MM.1S (cell line): ENCODE results near the gene PYGM.

Experiments
- DNase-seq: peaks from one replicate; pipeline ENCODE4 v3.0.0-alpha.2; 2015
- H2AFZ ChIP-seq: fragments of 300-600 bp; sonication (generic); 2 replicates; pipeline ENCODE4 v1.6.0; 2016; ENCODE audit warnings: antibody characterized with exemption, low read length
- H3F3A ChIP-seq: fragments of 300-600 bp; sonication (generic); 2 replicates; pipeline ENCODE4 v1.6.1; 2016; ENCODE audit warnings: mild to moderate bottlenecking, antibody characterized with exemption, low read length, moderate library complexity, mixed read lengths; ENCODE audit not compliant: insufficient read depth
- H3K27ac ChIP-seq: fragments of 300-600 bp; sonication (generic); 2 replicates; pipeline ENCODE4 v1.5.1; 2016; ENCODE audit warnings: mild to moderate bottlenecking, low read length
- H3K27me3 ChIP-seq: fragments of 300-600 bp; sonication (generic); replicated peaks from 2 replicates; pipeline ENCODE4 v1.6.0; 2016; ENCODE audit warnings: low read length; ENCODE audit not compliant: insufficient read depth
- H3K36me3 ChIP-seq: fragments of 300-600 bp; sonication (generic); replicated peaks from 2 replicates; pipeline ENCODE4 v1.6.1; 2016; ENCODE audit warnings: mild to moderate bottlenecking, low read length, mixed read lengths; ENCODE audit not compliant: insufficient read depth
- H3K4me1 ChIP-seq: fragments of 300-600 bp; sonication (generic); 2 replicates; pipeline ENCODE4 v1.6.1; 2016; ENCODE audit warnings: low read length, mixed read lengths
- H3K4me2 ChIP-seq: fragments of 300-600 bp; sonication (generic); 2 replicates; pipeline ENCODE4 v1.6.0; 2016; ENCODE audit warnings: low read depth, low read length
- H3K4me3 ChIP-seq: fragments of 300-600 bp; sonication (generic); 2 replicates; pipeline ENCODE4 v1.5.1; 2016; ENCODE audit warnings: low read length, mixed read lengths
- H3K79me2 ChIP-seq: fragments of 300-600 bp; sonication (generic); 2 replicates; pipeline ENCODE4 v1.6.1; 2016; ENCODE audit warnings: mixed run types, low read length, mixed read lengths
- H3K9ac ChIP-seq: fragments of 300-600 bp; sonication (generic); 2 replicates; pipeline ENCODE4 v1.6.1; 2016; ENCODE audit warnings: low read length, mixed read lengths
- H3K9me2 ChIP-seq: fragments of 300-600 bp; sonication (generic); replicated peaks from 2 replicates; pipeline ENCODE4 v1.6.1; 2016; ENCODE audit warnings: mild to moderate bottlenecking, low read length, mixed read lengths; ENCODE audit not compliant: insufficient read depth
- H3K9me3 ChIP-seq: fragments of 300-600 bp; sonication (generic); replicated peaks from 2 replicates; pipeline ENCODE4 v1.6.1; 2016; ENCODE audit warnings: mild to moderate bottlenecking, low read length, mixed read lengths; ENCODE audit not compliant: insufficient read depth
- H4K20me1 ChIP-seq: fragments of 300-600 bp; sonication (generic); 2 replicates; pipeline ENCODE4 v1.6.1; 2016; ENCODE audit warnings: mild to moderate bottlenecking, low read length, moderate library complexity, mixed read lengths; ENCODE audit not compliant: insufficient read depth
- CTCF ChIP-seq: fragments of 300-600 bp; sonication (generic); IDR thresholded peaks from 2 replicates; pipeline ENCODE4 v1.5.1; 2016; ENCODE audit warnings: antibody characterized with exemption, low read length, mixed read lengths
- EZH2 ChIP-seq: fragments of 300-600 bp; sonication (generic); optimal IDR thresholded peaks from 2 replicates; pipeline ENCODE3; 2017; ENCODE audit warnings: low read depth, mild to moderate bottlenecking, antibody characterized with exemption, low read length, mixed read lengths
- EZH2phosphoT487 ChIP-seq: fragments of 300-600 bp; sonication (generic); IDR thresholded peaks from 2 replicates; pipeline ENCODE4 v1.6.1; 2018; ENCODE audit warnings: antibody characterized with exemption, low read length

Gene PYGM

DNA sequence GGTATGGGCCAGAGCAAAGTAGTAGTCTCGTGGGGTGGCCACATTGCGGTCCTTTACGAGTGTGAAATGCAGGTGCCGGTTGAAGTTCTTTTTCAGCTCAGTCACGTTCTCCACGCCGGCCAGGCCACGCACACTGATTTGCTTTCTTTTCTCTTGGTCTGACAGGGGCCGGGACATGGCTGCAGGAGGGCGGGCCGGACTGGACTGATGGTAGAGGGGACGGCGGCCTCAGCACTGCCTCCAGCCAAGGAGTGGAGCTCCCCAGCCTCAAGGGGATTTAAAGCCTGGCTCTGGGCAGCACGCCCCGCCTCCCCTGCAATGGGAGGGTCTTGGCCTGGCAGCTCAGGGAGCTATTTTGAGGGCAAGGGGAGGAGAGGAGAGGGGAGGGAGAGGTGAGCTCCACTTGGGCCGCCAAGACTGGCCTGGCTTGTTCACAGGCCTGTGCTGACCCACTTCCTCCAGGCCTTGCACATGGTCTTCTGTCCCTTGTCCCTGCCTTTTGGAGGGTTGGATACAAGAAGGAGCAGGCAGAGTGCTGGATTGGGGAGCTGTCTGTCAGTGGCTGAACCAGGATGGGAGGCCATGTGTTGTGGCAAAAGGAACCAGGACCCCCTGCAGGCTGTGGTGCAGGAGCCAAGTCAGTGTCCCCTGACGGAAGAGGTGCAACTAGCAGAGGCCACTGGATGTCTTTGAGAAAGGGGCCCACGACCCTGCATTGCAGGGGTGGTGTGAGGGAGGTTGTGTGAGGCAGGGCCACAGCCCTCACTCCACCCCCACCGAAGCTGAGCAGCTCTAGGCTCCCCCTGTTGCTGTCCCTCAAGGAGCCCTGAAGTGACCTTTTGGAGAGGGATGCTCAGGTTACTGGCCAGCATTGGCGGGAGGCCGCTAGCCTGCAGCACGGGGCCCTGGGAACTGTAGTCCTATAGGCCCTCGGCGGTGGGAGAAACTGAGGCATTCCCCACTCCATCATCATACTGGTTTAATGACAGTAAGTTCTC is at the start of gene PYGM:
PYGM (minus strand) TSS at position 253 of the 998 bp plus-strand sequence; CDS start at position 177, 76 bp downstream.
- H3K4me1 ChIP-seq = no peaks in the 10 kb centered on the region
- DNase-seq = no peak
- H3K27me3 ChIP-seq = no peaks in the 10 kb centered on the region
- H2AFZ ChIP-seq = no peak within 1 kb of the TSS
- peaks cover 3% of the 10 kb centered on the region; the same call in 1 of the 2 replicates for H3K36me3 ChIP-seq
- H3F3A ChIP-seq = peaks cover 35% of the 10 kb centered on the region
- no peak within 1 kb of the TSS for H3K27ac ChIP-seq
- H3K79me2 ChIP-seq = no peaks in the 10 kb centered on the region
- H3K9me3 ChIP-seq = no peaks in the 10 kb centered on the region
- no peak within 1 kb of the TSS for H3K4me2 ChIP-seq
- no peak for TF ChIP-seq EZH2
- TF ChIP-seq EZH2phosphoT487 = no peak
- no peak for TF ChIP-seq CTCF
- no peak within 1 kb of the TSS for H3K4me3 ChIP-seq
- no peak within 1 kb of the TSS for H3K9ac ChIP-seq
- no peaks in the 10 kb centered on the region for H3K9me2 ChIP-seq
- peaks cover 8% of the 10 kb centered on the region for H4K20me1 ChIP-seq

DNA sequence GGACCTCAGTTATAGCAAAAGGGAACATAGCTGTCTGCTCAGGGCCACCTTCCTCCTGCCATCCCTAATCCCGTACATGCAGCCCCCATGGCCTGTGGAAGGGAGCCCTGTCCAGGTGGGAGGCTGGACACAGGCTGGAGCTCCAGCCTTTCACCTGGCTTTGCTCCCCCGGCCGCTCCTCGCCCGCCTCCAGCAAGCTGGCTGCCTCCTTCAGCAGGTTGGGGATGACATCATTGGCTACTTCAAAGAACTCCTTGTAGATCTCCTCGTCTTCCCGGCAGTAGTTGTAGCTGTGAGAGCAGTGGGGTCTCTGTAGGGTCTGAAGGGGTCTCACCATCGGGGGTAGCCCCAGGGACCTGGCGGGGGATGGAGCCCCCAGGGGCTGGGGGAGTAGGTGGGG is 45.7 kb upstream of the PYGM start:
- Histone ChIP-seq H3K9me3 (no peaks in the 10 kb centered on the region), H3F3A (peaks cover 6% of the 10 kb centered on the region; the same call in 1 of the 2 replicates), H3K4me2 (no peak overlapping the region), H3K9ac (no peak overlapping the region), H4K20me1 (no peaks in the 10 kb centered on the region), H3K4me3 (no peak overlapping the region), H3K27ac (no peak overlapping the region), H3K27me3 (no peaks in the 10 kb centered on the region), H3K36me3 (no peaks in the 10 kb centered on the region), H3K79me2 (peaks cover 5% of the 10 kb centered on the region), H3K9me2 (no peaks in the 10 kb centered on the region), H3K4me1 (peaks cover 12% of the 10 kb centered on the region), H2AFZ (no peak overlapping the region)
- TF ChIP-seq EZH2 (no peak), CTCF (no peak), EZH2phosphoT487 (no peak)
- no peak for DNase-seq

DNA sequence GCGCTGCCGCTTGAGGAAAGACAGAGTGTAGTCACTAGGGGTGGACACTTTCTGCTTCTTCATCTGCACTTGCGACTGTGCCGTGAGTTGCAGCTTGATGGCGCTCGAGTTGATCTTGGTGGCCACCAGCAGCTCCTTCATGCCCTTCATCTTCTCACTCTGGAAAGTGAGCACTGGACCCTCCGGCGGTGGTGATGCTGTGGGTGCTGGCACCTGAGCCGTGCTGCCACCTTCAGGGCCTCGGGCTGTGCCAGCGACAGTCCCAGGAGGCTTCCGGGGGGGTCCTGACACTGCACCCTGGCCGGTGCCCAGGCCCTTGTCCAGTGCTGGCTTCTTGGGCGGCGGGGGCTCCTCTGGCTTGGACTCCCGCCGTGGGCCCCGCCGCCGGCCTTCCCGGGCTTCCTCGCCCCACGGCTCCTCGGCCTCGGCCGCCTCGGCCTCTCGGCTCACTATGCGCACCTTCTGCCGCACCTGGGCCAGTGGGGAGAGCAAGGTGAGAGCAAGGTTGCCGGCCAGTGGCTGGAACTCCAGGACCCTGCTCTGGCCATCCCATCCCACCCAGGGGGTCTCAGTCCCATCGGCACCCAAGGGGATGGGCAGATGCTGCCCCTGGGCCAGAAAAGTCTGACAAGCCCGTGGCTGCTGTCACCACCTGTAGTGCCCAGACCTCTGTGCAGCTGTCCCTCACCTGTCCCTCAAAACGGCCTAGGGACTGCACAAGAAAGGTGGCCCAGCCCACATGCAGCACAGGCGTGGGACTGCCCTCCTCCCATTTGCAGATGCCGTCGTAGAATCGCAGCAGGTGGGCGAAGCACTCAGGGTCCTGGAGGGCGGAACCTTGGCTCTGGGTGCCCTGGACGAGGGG is 44.8 kb upstream of the PYGM start:
- Histone ChIP-seq H3K4me1 (peaks cover 10% of the 10 kb centered on the region), H3K4me2 (peak overlapping the region; percentile 86; the same call in 1 of the 2 replicates), H3K79me2 (peaks cover 4% of the 10 kb centered on the region), H3K4me3 (no peak overlapping the region), H3K27me3 (no peaks in the 10 kb centered on the region), H3K27ac (no peak overlapping the region), H2AFZ (no peak overlapping the region), H3K9ac (no peak overlapping the region), H3K36me3 (no peaks in the 10 kb centered on the region), H4K20me1 (no peaks in the 10 kb centered on the region), H3K9me3 (no peaks in the 10 kb centered on the region), H3F3A (peaks cover 6% of the 10 kb centered on the region; the same call in 1 of the 2 replicates), H3K9me2 (no peaks in the 10 kb centered on the region)
- DNase-seq = no peak
- TF ChIP-seq EZH2 = no peak
- no peak for TF ChIP-seq EZH2phosphoT487
